Upper lobe of right lung (tissue), 1 donor: ENCODE data around the gene C19orf25. TPM values are rescaled to one million over a fixed set of nuclear protein-coding genes. Genes with fewer than 3 reads are reported as not detected.

Experiments used
- ATAC-seq: fragments of 200-7000 bp; cut with Tn5 transposase; one replicate; pipeline ENCODE4 v1.9.1; 2020; ENCODE audit warnings: mild to moderate bottlenecking, moderate library complexity
- DNase-seq: peaks from one replicate; pipeline ENCODE4 v3.0.0-alpha.2; 2020
- H3K27ac ChIP-seq: fragments of 200-600 bp; one replicate; pipeline ENCODE4 v1.8.0; 2022
- H3K27me3 ChIP-seq: fragments of 200-600 bp; one replicate; pipeline ENCODE4 v1.8.0; 2022; ENCODE audit warnings: mild to moderate bottlenecking
- H3K36me3 ChIP-seq: fragments of 200-600 bp; one replicate; pipeline ENCODE4 v1.8.0; 2022
- H3K4me1 ChIP-seq: fragments of 200-600 bp; one replicate; pipeline ENCODE4 v1.8.0; 2022
- H3K4me3 ChIP-seq: fragments of 200-600 bp; one replicate; pipeline ENCODE4 v1.8.0; 2022; ENCODE audit warnings: mild to moderate bottlenecking
- H3K9me3 ChIP-seq: fragments of 200-600 bp; one replicate; pipeline ENCODE4 v1.8.0; 2022
- CTCF ChIP-seq: fragments of 200-600 bp; IDR thresholded peaks from one replicate; pipeline ENCODE4 v1.8.0; 2022; ENCODE audit warnings: antibody characterized with exemption
- intact Hi-C: fragments of 100-400 bp; cut with DNase I; formaldehyde crosslinking; loops from one replicate; pipeline ENCODE4 v1.11.0; 2022
- total RNA-seq: library from RNA; stranded (reverse); fragmentation: NEBNext Ultra II Directional; extraction: Animal tissue kit (Norgen Biotek cat#: 25700); gene quantifications from one replicate; pipeline ENCODE4 v1.2.1, GENCODE V29; 2021
- donor health status: DM: no; HTN: yes; CAD: no; lungs with severe emphysema.

Gene C19orf25
- total RNA-seq, 1 donor from 2014 or later, result 26.3 TPM

GRCh38 chr19:1466018-1466460 is 13.0 kb downstream of the C19orf25 start:
- Histone ChIP-seq H3K4me1 (peaks cover 32% of the 10 kb centered on the region), H3K27ac (no peak overlapping the region), H3K4me3 (no peak overlapping the region), H3K27me3 (peaks cover 56% of the 10 kb centered on the region), H3K9me3 (no peaks in the 10 kb centered on the region), H3K36me3 (no peaks in the 10 kb centered on the region)
- DNase-seq, result no peak
- intact Hi-C loops, result no loop called here
- TF ChIP-seq CTCF, result no peak
- no peak for ATAC-seq

GRCh38 chr19:1465191-1466016 is 13.6 kb downstream of the C19orf25 start:
- no peak overlapping the region for H3K27ac ChIP-seq
- no peak for DNase-seq
- H3K4me1 ChIP-seq, result peaks cover 25% of the 10 kb centered on the region
- ATAC-seq, result peak; percentile 62
- H3K4me3 ChIP-seq, result no peak overlapping the region
- no peaks in the 10 kb centered on the region for H3K36me3 ChIP-seq
- intact Hi-C loops, result no loop called here
- no peaks in the 10 kb centered on the region for H3K9me3 ChIP-seq
- peak; percentile 48 for TF ChIP-seq CTCF
- H3K27me3 ChIP-seq, result peaks cover 49% of the 10 kb centered on the region

- H3K36me3 ChIP-seq, result no peaks in the 10 kb centered on the region
- no peaks in the 10 kb centered on the region for H3K9me3 ChIP-seq
- H3K27me3 ChIP-seq, result peaks cover 36% of the 10 kb centered on the region
- DNase-seq (no peak), ATAC-seq (no peak)
- TF ChIP-seq CTCF, result no peak
- no peak overlapping the region for H3K4me3 ChIP-seq
- no peaks in the 10 kb centered on the region for H3K4me1 ChIP-seq
- intact Hi-C loops, result no loop called here
- H3K27ac ChIP-seq, result no peak overlapping the region
These were observed 17.2 kb downstream of the C19orf25 start for GRCh38 chr19:1461862-1462261.

- Histone ChIP-seq H3K27me3 (peaks cover 34% of the 10 kb centered on the region), H3K4me3 (no peak overlapping the region), H3K36me3 (no peaks in the 10 kb centered on the region), H3K9me3 (no peaks in the 10 kb centered on the region), H3K27ac (no peak overlapping the region), H3K4me1 (peaks cover 2% of the 10 kb centered on the region)
- TF ChIP-seq CTCF, result no peak
- ATAC-seq (no peak), DNase-seq (no peak)
- intact Hi-C loops, result no loop called here
These were observed 18.7 kb downstream of the C19orf25 start for GRCh38 chr19:1460033-1460995.

GRCh38 chr19:1459479-1459878 is 19.5 kb downstream of the C19orf25 start:
- Histone ChIP-seq H3K9me3 (no peaks in the 10 kb centered on the region), H3K27ac (no peak overlapping the region), H3K4me3 (no peak overlapping the region), H3K4me1 (peaks cover 7% of the 10 kb centered on the region), H3K27me3 (peaks cover 38% of the 10 kb centered on the region), H3K36me3 (no peaks in the 10 kb centered on the region)
- ATAC-seq (no peak), DNase-seq (no peak)
- intact Hi-C loops, result no loop called here
- no peak for TF ChIP-seq CTCF
